Neuronal stem cell (in vitro differentiated cells): ENCODE data around the gene CEP85L.

Source experiments
- DNase-seq: peaks from one replicate; pipeline ENCODE4 v3.0.0-alpha.2; 2013; ENCODE audit warnings: low spot score
- H2AFZ ChIP-seq: one replicate; pipeline ENCODE4 v1.6.1; 2013; ENCODE audit warnings: mild to moderate bottlenecking, low read length, inconsistent platforms
- H2AK5ac ChIP-seq: 2 replicates; pipeline ENCODE4 v1.6.1; 2013; ENCODE audit warnings: low read depth, mild to moderate bottlenecking, inconsistent platforms, low read length, moderate library complexity, mixed read lengths
- H2BK120ac ChIP-seq: 2 replicates; pipeline ENCODE4 v1.6.1; 2013; ENCODE audit warnings: low read depth, mild to moderate bottlenecking, inconsistent platforms, low read length, moderate library complexity, mixed read lengths
- H2BK12ac ChIP-seq: one replicate; pipeline ENCODE4 v1.6.1; 2013; ENCODE audit warnings: low read length, inconsistent platforms
- H2BK15ac ChIP-seq: 2 replicates; pipeline ENCODE4 v1.6.1; 2013; ENCODE audit warnings: mild to moderate bottlenecking, low read length, inconsistent platforms, mixed read lengths
- H2BK5ac ChIP-seq: one replicate; pipeline ENCODE4 v1.6.1; 2013; ENCODE audit warnings: inconsistent platforms, mild to moderate bottlenecking, low read length, moderate library complexity
- H3K14ac ChIP-seq: one replicate; pipeline ENCODE4 v1.6.1; 2013; ENCODE audit warnings: low read length, inconsistent platforms
- H3K18ac ChIP-seq: 2 replicates; pipeline ENCODE4 v1.6.1; 2013; ENCODE audit warnings: low read length, inconsistent platforms
- H3K23ac ChIP-seq: 2 replicates; pipeline ENCODE4 v1.6.1; 2013; ENCODE audit warnings: low read depth, mild to moderate bottlenecking, mixed read lengths, low read length, inconsistent platforms; ENCODE audit not compliant: poor library complexity
- H3K27ac ChIP-seq: replicated peaks from 3 replicates; pipeline ENCODE4 v1.5.1; 2013; ENCODE audit warnings: low read length, inconsistent platforms
- H3K27me3 ChIP-seq, 3 experiments: 2 replicates each; pipeline ENCODE4 v1.6.1; 2013; ENCODE audit warnings: low read length in 3 of 3, mild to moderate bottlenecking in 2 of 3, inconsistent platforms in 1 of 3, low read depth in 1 of 3, mixed read lengths in 1 of 3, moderate library complexity in 1 of 3; ENCODE audit not compliant: control insufficient read depth in 3 of 3, insufficient read depth in 3 of 3
- H3K36me3 ChIP-seq, 2 donors: replicated peaks in 1 of 2; 2 replicates each; pipeline ENCODE4 v1.6.1; 2013; ENCODE audit warnings: low read length in 2 of 2; ENCODE audit not compliant: control insufficient read depth in 2 of 2, insufficient read depth in 2 of 2
- H3K4ac ChIP-seq: 2 replicates; pipeline ENCODE4 v1.6.1; 2013; ENCODE audit warnings: inconsistent platforms, mild to moderate bottlenecking, low read length, moderate library complexity
- H3K4me1 ChIP-seq, 2 donors: 1 replicate in 1 of 2; 2 replicates in 1 of 2; pipeline ENCODE4 v1.6.1; 2013; ENCODE audit warnings: low read length in 2 of 2, low read depth in 1 of 2; ENCODE audit not compliant: control insufficient read depth in 2 of 2, insufficient read depth in 1 of 2
- H3K4me2 ChIP-seq: one replicate; pipeline ENCODE4 v1.6.1; 2013; ENCODE audit warnings: mild to moderate bottlenecking, low read length, inconsistent platforms; ENCODE audit not compliant: insufficient read depth, poor library complexity, severe bottlenecking
- H3K4me3 ChIP-seq, 2 donors: 2 replicates each; pipeline ENCODE4 v1.5.1; 2013; ENCODE audit warnings: low read length in 2 of 2, mild to moderate bottlenecking in 2 of 2, inconsistent platforms in 1 of 2, moderate library complexity in 1 of 2
- H3K79me1 ChIP-seq: one replicate; pipeline ENCODE4 v1.6.1; 2013; ENCODE audit warnings: low read depth, mild to moderate bottlenecking, inconsistent platforms, low read length, moderate library complexity
- H3K9ac ChIP-seq: one replicate; pipeline ENCODE4 v1.6.1; 2013; ENCODE audit warnings: mild to moderate bottlenecking, low read depth, low read length, inconsistent platforms; ENCODE audit not compliant: poor library complexity
- H3K9me3 ChIP-seq, 2 donors: replicated peaks in 1 of 2; 2 replicates each; pipeline versions ENCODE3 to v1.6.1; 2013; ENCODE audit warnings: low read length in 2 of 2, mild to moderate bottlenecking in 2 of 2, inconsistent platforms in 1 of 2, low read depth in 1 of 2, mixed read lengths in 1 of 2, moderate library complexity in 1 of 2; ENCODE audit not compliant: control insufficient read depth in 2 of 2, insufficient read depth in 1 of 2
- H4K8ac ChIP-seq: one replicate; pipeline ENCODE4 v1.6.1; 2013; ENCODE audit warnings: low read depth, mild to moderate bottlenecking, inconsistent platforms, low read length, moderate library complexity
- H4K91ac ChIP-seq: one replicate; pipeline ENCODE4 v1.6.1; 2013; ENCODE audit warnings: low read length, low read depth, mild to moderate bottlenecking, inconsistent platforms; ENCODE audit not compliant: poor library complexity
- WGBS, 2 donors: extraction: QIAGEN DNeasy Blood & Tissue Kit; methylation state at CpG; one replicate each; pipeline ENCODE4 v1.1.7; 2013; ENCODE audit warnings: missing lambda C conversion rate in 2 of 2, mixed read lengths in 1 of 2; ENCODE audit not compliant: insufficient read length in 2 of 2, insufficient replicate concordance in 1 of 2; ENCODE audit errors: extremely low coverage in 2 of 2; 5-methylcytosine and 5-hydroxymethylcytosine counted together

CEP85L gene

DNA sequence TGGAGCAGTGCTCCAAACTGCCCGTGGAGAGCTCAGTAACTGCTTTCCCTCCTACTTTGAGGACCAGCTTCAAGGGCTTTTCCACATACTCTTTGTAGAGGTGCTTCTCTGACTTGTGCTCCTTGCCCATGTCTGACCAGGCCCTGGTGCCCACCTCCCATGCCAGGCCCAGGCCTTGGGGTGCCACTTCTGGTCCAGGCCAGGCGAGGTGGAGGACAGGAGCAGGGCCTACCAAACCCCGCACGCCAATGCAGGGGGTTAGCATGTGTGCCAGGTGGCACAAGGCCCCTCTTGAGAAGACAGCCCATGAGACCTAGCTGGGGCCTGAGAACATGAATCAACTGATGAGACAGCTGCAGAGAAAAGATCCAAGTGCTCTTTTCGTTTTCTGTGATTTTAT, 150.3 kb downstream of the CEP85L start:
- Histone ChIP-seq H3K4me3 (no peak overlapping the region), H2BK120ac (no peak overlapping the region), H3K9me3 (peaks cover 0 to 4% of the 10 kb centered on the region in 2 donors), H2BK12ac (no peak overlapping the region), H3K18ac (no peak overlapping the region), H3K23ac (no peak overlapping the region), H3K4me1 (no peaks in the 10 kb centered on the region), H2BK5ac (no peak overlapping the region), H2BK15ac (no peak overlapping the region), H2AK5ac (no peak overlapping the region), H3K9ac (no peak overlapping the region), H3K14ac (peak overlapping the region; percentile 14), H3K36me3 (peaks cover 0 to 6% of the 10 kb centered on the region in 2 donors), H4K91ac (no peak overlapping the region), H3K27me3 (no peaks in the 10 kb centered on the region), H3K79me1 (no peaks in the 10 kb centered on the region), H3K4me2 (no peak overlapping the region), H3K4ac (no peak overlapping the region), H4K8ac (no peak overlapping the region), H3K27ac (no peak overlapping the region), H2AFZ (no peak overlapping the region)
- WGBS, 2 donors = no CpG with 5 or more reads among the region's 5 CpGs
- DNase-seq = no peak

DNA sequence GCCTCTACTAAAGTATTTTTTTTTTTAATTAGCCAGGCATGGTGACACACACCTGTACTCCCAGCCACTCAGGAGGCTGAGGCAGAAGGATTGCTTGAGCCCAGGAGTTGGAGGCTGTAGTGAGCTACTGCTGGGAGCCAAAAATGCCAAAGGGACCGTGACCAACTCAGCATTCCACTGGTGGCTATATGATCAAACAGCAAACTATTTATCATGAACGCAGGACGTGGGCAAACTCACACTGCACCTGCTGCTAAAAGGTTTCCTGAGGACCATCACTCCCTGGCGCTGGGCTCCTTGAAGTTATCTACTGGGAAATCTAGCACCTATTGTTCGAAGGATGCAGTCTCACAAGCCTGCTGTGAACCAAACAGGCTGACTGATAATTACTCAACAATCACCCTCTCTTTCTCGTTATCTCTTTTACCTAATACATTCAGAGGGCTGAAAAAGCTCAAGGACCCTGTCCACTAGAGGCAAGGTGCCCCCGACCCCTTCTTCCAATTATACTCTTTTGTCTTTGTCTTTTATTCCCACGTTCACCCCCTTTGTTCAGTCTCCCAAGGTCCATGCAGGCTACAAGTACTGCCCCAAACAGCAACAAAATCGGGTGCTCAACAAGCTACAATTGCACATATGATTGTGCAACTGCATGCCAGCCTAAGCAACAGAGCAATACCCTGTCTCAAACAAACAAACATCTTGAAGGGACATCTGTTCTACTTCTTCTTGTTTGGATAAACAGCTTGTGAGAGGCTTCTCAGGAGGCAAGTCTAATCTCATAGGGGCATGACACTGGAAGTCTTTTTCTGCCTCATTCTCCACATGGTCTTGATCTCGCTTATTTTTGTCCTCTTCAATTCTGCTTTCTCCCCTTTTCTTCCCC, 151.0 kb downstream of the CEP85L start:
- WGBS, 2 donors = no CpG with 5 or more reads among the region's 10 CpGs
- H3K4me1 ChIP-seq = no peaks in the 10 kb centered on the region
- H3K14ac ChIP-seq = no peak overlapping the region
- no peak overlapping the region for H3K4ac ChIP-seq
- H2AK5ac ChIP-seq = no peak overlapping the region
- no peak overlapping the region for H2AFZ ChIP-seq
- no peak overlapping the region for H2BK5ac ChIP-seq
- peaks cover 0 to 4% of the 10 kb centered on the region in 2 donors for H3K9me3 ChIP-seq
- H2BK12ac ChIP-seq = no peak overlapping the region
- H3K9ac ChIP-seq = no peak overlapping the region
- H2BK15ac ChIP-seq = no peak overlapping the region
- no peak for DNase-seq
- H4K91ac ChIP-seq = no peak overlapping the region
- no peaks in the 10 kb centered on the region for H3K79me1 ChIP-seq
- H3K18ac ChIP-seq = no peak overlapping the region
- H3K27ac ChIP-seq = no peak overlapping the region
- H3K36me3 ChIP-seq = peaks cover 0 to 9% of the 10 kb centered on the region in 2 donors
- peak overlapping the region; percentile 86 for H4K8ac ChIP-seq
- no peak overlapping the region for H3K4me2 ChIP-seq
- no peak overlapping the region for H2BK120ac ChIP-seq
- no peaks in the 10 kb centered on the region for H3K27me3 ChIP-seq
- H3K23ac ChIP-seq = no peak overlapping the region
- no peak overlapping the region for H3K4me3 ChIP-seq

DNA sequence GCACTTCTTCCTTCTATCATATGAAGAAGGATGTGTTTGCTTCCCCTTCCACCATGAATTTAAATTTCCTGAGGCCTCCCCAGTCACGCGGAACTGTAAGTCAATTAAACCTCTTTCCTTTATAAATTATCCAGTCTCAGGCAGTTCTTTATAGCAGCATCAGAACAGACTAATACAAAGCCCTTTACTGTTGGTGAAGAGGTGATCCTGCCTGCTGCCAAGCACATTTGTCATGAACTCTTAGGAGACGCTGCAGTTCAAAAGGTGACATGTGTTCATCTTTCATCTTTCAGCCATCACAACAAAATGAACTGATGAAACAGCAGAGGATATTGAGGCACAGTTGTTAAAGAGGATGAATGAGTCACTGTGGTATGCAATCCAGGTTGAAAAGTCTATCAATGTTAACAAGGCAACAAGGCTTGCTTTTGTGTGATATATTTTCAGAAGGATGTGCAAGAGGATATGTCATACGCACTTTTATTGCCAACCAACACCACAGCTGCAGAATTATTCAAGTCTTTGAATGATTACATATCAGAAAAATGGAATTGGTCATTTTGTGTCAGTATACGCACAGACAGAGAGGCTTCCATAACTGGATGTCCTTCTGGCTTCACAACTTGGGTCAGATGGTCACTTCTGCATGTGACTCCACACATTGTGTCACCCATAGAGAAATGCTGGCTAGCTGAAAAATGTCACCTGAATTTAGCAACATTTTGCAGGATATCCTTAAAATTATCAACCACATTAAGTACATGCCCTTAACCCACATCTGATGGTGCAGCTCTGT, 155.7 kb downstream of the CEP85L start:
- H3K23ac ChIP-seq = no peak overlapping the region
- no peak overlapping the region for H3K27ac ChIP-seq

DNA sequence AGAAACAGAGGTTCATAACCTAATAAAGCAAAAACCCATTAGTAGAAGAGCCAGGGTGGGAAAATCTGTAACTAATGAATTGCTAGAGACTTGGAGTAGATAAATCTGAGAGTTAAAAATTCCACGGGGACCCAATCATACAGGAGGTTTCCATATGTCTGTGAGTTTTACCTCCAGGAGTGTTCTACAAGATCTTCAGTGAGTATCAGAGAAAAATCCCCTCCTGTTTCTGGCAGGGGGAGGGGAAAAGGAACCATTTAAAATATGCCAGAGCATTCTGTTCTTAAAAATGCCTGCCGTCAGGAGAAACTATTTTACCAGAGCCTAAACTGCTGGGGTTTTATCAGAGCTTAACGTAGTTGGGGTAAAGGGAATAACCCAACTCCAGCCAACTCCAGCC, 157.3 kb downstream of the CEP85L start:
- Histone ChIP-seq H3K4me3 (no peak overlapping the region), H3K4me1 (no peaks in the 10 kb centered on the region), H4K8ac (no peak overlapping the region), H2BK120ac (no peak overlapping the region), H3K27me3 (no peaks in the 10 kb centered on the region), H3K9me3 (peaks cover 0 to 10% of the 10 kb centered on the region in 2 donors), H2BK12ac (no peak overlapping the region), H3K4ac (no peak overlapping the region), H2AFZ (no peak overlapping the region), H4K91ac (no peak overlapping the region), H3K9ac (no peak overlapping the region), H2BK15ac (no peak overlapping the region), H2AK5ac (no peak overlapping the region), H3K27ac (no peak overlapping the region), H3K18ac (no peak overlapping the region), H3K4me2 (no peak overlapping the region), H3K23ac (no peak overlapping the region), H3K36me3 (peaks cover 0 to 31% of the 10 kb centered on the region in 2 donors), H3K79me1 (no peaks in the 10 kb centered on the region), H3K14ac (no peak overlapping the region), H2BK5ac (no peak overlapping the region)
- no CpG with 5 or more reads among the region's 3 CpGs for WGBS, 2 donors
- no peak for DNase-seq

More for the DNA sequence above, 155.7 kb downstream of the CEP85L start:
- Histone ChIP-seq H3K4me2 (no peak overlapping the region), H3K27me3 (no peaks in the 10 kb centered on the region), H3K9ac (no peak overlapping the region), H3K14ac (no peak overlapping the region), H3K4me1 (no peaks in the 10 kb centered on the region), H2AFZ (no peak overlapping the region), H2BK120ac (no peak overlapping the region), H3K36me3 (peaks cover 0 to 17% of the 10 kb centered on the region in 2 donors), H3K4me3 (no peak overlapping the region), H3K4ac (no peak overlapping the region), H4K91ac (no peak overlapping the region), H2BK12ac (no peak overlapping the region), H2BK15ac (no peak overlapping the region), H3K18ac (no peak overlapping the region), H3K79me1 (no peaks in the 10 kb centered on the region), H2BK5ac (no peak overlapping the region), H3K9me3 (peaks cover 0 to 2% of the 10 kb centered on the region in 2 donors), H2AK5ac (no peak overlapping the region), H4K8ac (no peak overlapping the region)
- WGBS, 2 donors = no CpG with 5 or more reads among the region's 5 CpGs
- DNase-seq = no peak
